Measurements from ENCODE around the gene FCGR3B. TPM values are rescaled to one million over a fixed set of nuclear protein-coding genes. Genes with fewer than 3 reads are reported as not detected.
"Not testable (repeated sequence)": the region's sequence is repeated elsewhere in the genome, so short reads cannot be mapped to it uniquely, and the experiment has no call there.

The FCGR3B gene
- total RNA-seq, 1 donor: not detected

DNA sequence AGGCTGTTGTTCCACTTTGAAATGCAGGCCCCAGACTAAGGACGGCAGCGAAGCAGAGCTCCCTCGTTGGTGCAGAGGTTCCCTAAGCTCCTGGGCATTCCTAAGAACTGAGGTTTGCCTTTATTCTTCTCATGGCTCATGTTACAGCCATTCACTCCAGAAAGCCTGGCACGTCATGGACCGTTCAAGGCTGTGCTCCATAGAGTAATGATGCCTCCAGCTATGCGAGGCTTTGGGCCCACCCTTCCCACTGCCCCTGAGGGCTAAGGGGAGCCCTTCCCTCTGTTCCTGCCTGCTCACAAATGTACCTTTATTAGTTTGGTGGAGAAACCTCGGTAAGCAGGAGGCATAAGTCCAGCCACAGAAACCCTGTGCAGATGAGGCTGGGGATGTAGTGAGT, 42.5 kb upstream of the FCGR3B start:
- H3K36me3 ChIP-seq (ENCODE audit: insufficient read depth, low read length); H3K4me1 ChIP-seq (ENCODE audit: insufficient read depth, low read length); DNase-seq (ENCODE audit: insufficient read length, low spot score, missing footprints); H4K20me1 ChIP-seq (ENCODE audit: insufficient read depth, low read length); H3K4me2 ChIP-seq (ENCODE audit: insufficient read depth, low read length); H3K79me2 ChIP-seq (ENCODE audit: insufficient read depth, low read length); H3K27me3 ChIP-seq (ENCODE audit: insufficient read depth, low read length); H3K27ac ChIP-seq (ENCODE audit: low read depth, low read length); H3K4me3 ChIP-seq (ENCODE audit: insufficient read depth, low read length); H3K9me3 ChIP-seq (ENCODE audit: low read depth, low read length); H2AFZ ChIP-seq (ENCODE audit: low read length): not testable (repeated sequence)

GRCh38 chr1:161671045-161672020, 40.4 kb upstream of the FCGR3B start:
- H3K79me2 ChIP-seq (ENCODE audit: insufficient read depth, low read length); H3K4me2 ChIP-seq (ENCODE audit: insufficient read depth, low read length); DNase-seq (ENCODE audit: insufficient read length, low spot score, missing footprints); H4K20me1 ChIP-seq (ENCODE audit: insufficient read depth, low read length); H3K9me3 ChIP-seq (ENCODE audit: low read depth, low read length); H2AFZ ChIP-seq (ENCODE audit: low read length); H3K4me1 ChIP-seq (ENCODE audit: insufficient read depth, low read length); H3K4me3 ChIP-seq (ENCODE audit: insufficient read depth, low read length); H3K27ac ChIP-seq (ENCODE audit: low read depth, low read length); H3K36me3 ChIP-seq (ENCODE audit: insufficient read depth, low read length); H3K27me3 ChIP-seq (ENCODE audit: insufficient read depth, low read length): not testable (repeated sequence)

- H4K20me1 ChIP-seq (ENCODE audit: insufficient read depth, low read length); H3K79me2 ChIP-seq (ENCODE audit: insufficient read depth, low read length); H2AFZ ChIP-seq (ENCODE audit: low read length); H3K9me3 ChIP-seq (ENCODE audit: low read depth, low read length); H3K27me3 ChIP-seq (ENCODE audit: insufficient read depth, low read length); H3K4me1 ChIP-seq (ENCODE audit: insufficient read depth, low read length); H3K27ac ChIP-seq (ENCODE audit: low read depth, low read length); H3K36me3 ChIP-seq (ENCODE audit: insufficient read depth, low read length); H3K4me2 ChIP-seq (ENCODE audit: insufficient read depth, low read length); H3K4me3 ChIP-seq (ENCODE audit: insufficient read depth, low read length); DNase-seq (ENCODE audit: insufficient read length, low spot score, missing footprints): not testable (repeated sequence)
Observed at GRCh38 chr1:161664689-161665088, 33.7 kb upstream of the FCGR3B start.

GRCh38 chr1:161663569-161663968, 32.6 kb upstream of the FCGR3B start:
- not testable (repeated sequence) for H3K4me1 ChIP-seq (ENCODE audit: insufficient read depth, low read length); H3K9me3 ChIP-seq (ENCODE audit: low read depth, low read length); DNase-seq (ENCODE audit: insufficient read length, low spot score, missing footprints)

GRCh38 chr1:161662684-161663339, 31.8 kb upstream of the FCGR3B start, which contains the start of gene FCGR2B:
Gene FCGR2B (plus strand): TSS chr1:161663143. CDS start chr1:161663242, 99 bp downstream.
- H3K4me2 ChIP-seq (ENCODE audit: insufficient read depth, low read length); DNase-seq (ENCODE audit: insufficient read length, low spot score, missing footprints); H3K79me2 ChIP-seq (ENCODE audit: insufficient read depth, low read length); H3K4me1 ChIP-seq (ENCODE audit: insufficient read depth, low read length); H3K4me3 ChIP-seq (ENCODE audit: insufficient read depth, low read length); H3K27me3 ChIP-seq (ENCODE audit: insufficient read depth, low read length); H3K9me3 ChIP-seq (ENCODE audit: low read depth, low read length); H3K36me3 ChIP-seq (ENCODE audit: insufficient read depth, low read length); H2AFZ ChIP-seq (ENCODE audit: low read length); H4K20me1 ChIP-seq (ENCODE audit: insufficient read depth, low read length); H3K27ac ChIP-seq (ENCODE audit: low read depth, low read length): not testable (repeated sequence)

More at GRCh38 chr1:161663569-161663968, 32.6 kb upstream of the FCGR3B start:
- H3K36me3 ChIP-seq (ENCODE audit: insufficient read depth, low read length); H4K20me1 ChIP-seq (ENCODE audit: insufficient read depth, low read length); H2AFZ ChIP-seq (ENCODE audit: low read length); H3K4me2 ChIP-seq (ENCODE audit: insufficient read depth, low read length); H3K27ac ChIP-seq (ENCODE audit: low read depth, low read length); H3K79me2 ChIP-seq (ENCODE audit: insufficient read depth, low read length); H3K27me3 ChIP-seq (ENCODE audit: insufficient read depth, low read length); H3K4me3 ChIP-seq (ENCODE audit: insufficient read depth, low read length): not testable (repeated sequence)

- H3K79me2 ChIP-seq (ENCODE audit: insufficient read depth, low read length); H3K9me3 ChIP-seq (ENCODE audit: low read depth, low read length); H3K27ac ChIP-seq (ENCODE audit: low read depth, low read length); H4K20me1 ChIP-seq (ENCODE audit: insufficient read depth, low read length); H3K4me3 ChIP-seq (ENCODE audit: insufficient read depth, low read length); H3K27me3 ChIP-seq (ENCODE audit: insufficient read depth, low read length); DNase-seq (ENCODE audit: insufficient read length, low spot score, missing footprints); H3K4me2 ChIP-seq (ENCODE audit: insufficient read depth, low read length); H3K4me1 ChIP-seq (ENCODE audit: insufficient read depth, low read length); H3K36me3 ChIP-seq (ENCODE audit: insufficient read depth, low read length); H2AFZ ChIP-seq (ENCODE audit: low read length): not testable (repeated sequence)
Observed at GRCh38 chr1:161661660-161662311, 30.8 kb upstream of the FCGR3B start.

DNA sequence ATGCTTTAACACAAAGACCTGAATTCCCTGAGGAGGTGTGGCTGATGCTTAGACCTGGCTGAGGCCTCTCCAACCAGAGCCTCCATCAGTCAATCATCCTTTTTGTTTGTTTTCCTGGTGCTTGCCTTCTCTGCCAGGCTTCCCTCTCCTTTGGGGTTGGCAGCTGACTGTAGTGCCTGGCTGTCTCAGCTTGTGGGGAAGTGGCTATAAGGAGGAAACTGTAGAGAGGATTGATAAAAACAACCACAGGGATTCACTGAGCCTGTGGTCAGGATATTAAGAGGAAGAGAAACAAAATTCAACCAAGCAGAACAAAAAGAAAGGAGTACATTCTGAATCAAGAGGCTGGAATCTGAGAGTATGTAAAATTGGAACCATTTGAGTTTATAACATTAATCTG, 27.5 kb upstream of the FCGR3B start:
- not testable (repeated sequence) for H3K9me3 ChIP-seq (ENCODE audit: low read depth, low read length); H2AFZ ChIP-seq (ENCODE audit: low read length); H3K4me2 ChIP-seq (ENCODE audit: insufficient read depth, low read length); H3K79me2 ChIP-seq (ENCODE audit: insufficient read depth, low read length); H3K36me3 ChIP-seq (ENCODE audit: insufficient read depth, low read length); H3K4me1 ChIP-seq (ENCODE audit: insufficient read depth, low read length); H3K4me3 ChIP-seq (ENCODE audit: insufficient read depth, low read length); DNase-seq (ENCODE audit: insufficient read length, low spot score, missing footprints); H3K27me3 ChIP-seq (ENCODE audit: insufficient read depth, low read length); H4K20me1 ChIP-seq (ENCODE audit: insufficient read depth, low read length); H3K27ac ChIP-seq (ENCODE audit: low read depth, low read length)

GRCh38 chr1:161653971-161654370, 23.0 kb upstream of the FCGR3B start:
- not testable (repeated sequence) for H3K27ac ChIP-seq (ENCODE audit: low read depth, low read length); H4K20me1 ChIP-seq (ENCODE audit: insufficient read depth, low read length); H3K9me3 ChIP-seq (ENCODE audit: low read depth, low read length); H2AFZ ChIP-seq (ENCODE audit: low read length); H3K4me1 ChIP-seq (ENCODE audit: insufficient read depth, low read length); H3K27me3 ChIP-seq (ENCODE audit: insufficient read depth, low read length); H3K4me3 ChIP-seq (ENCODE audit: insufficient read depth, low read length); H3K4me2 ChIP-seq (ENCODE audit: insufficient read depth, low read length); H3K36me3 ChIP-seq (ENCODE audit: insufficient read depth, low read length); DNase-seq (ENCODE audit: insufficient read length, low spot score, missing footprints); H3K79me2 ChIP-seq (ENCODE audit: insufficient read depth, low read length)

Data from osteoblast (primary cell).